ENCODE results near the gene C1orf210. TPM values are rescaled to one million over a fixed set of nuclear protein-coding genes. Genes with fewer than 3 reads are reported as not detected.
A peak's percentile ranks its signal among the peaks of the same experiment; 100 is the strongest.

Gene C1orf210
- total RNA-seq, 1 experiment from 2014 or later, result 7.6 TPM

DNA sequence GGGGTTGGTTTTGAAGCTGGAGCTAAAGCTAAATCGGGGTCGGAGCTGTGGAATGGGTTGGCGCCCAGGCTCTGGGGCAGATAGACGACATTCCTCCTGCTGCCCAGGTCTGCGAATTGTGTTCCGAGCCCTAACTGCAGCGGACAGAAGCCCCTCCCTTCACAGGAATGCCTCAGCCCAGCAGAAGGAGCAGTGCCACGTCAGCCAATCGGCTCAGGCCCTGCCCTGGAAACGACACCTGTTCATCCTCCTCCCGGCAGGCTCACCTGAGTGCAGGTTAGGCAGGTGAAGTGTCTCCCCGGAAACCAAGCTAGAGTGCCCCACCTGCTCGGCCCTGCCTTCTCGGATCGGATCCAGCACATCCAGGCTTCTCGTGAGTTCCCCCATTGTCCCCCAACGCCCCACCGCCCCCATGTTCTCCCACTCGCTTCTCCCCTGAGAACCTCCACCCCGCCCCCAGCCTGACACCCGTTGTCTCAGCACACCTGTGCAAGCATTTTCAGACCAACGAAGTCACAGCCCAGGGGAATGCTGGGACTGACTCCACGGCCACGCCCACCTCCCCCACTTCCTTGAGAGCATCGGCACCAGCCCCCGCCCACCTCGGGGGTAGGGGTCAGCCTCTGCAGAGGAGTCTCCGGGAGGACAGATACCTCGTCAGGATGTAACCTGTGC is 14.8 kb downstream of the C1orf210 start:
- no peaks in the 10 kb centered on the region for H3K79me2 ChIP-seq (ENCODE audit: insufficient read depth, low read length)
- intact Hi-C loops (cut with micrococcal nuclease), result no loop called here
- no peaks in the 10 kb centered on the region for H3K36me3 ChIP-seq (ENCODE audit: control insufficient read depth in 1 of 2, insufficient read depth in 2 of 2, low read length in 2 of 2)
- ChIA-PET RAD21 (ENCODE audit: low non-redundant PET in 1 of 2, low total read pairs in 2 of 2, uncharacterized antibody in 2 of 2, unreplicated experiment in 2 of 2) (interaction anchor here in 1 of 2 experiments (0.5 kb wide), 1 partner anchor 141 kb away, joined by 3 read pairs; no protein-coding TSS in a partner anchor), CTCF (interaction anchor here (1.0 kb wide), 1 partner anchor 15 kb away, joined by 5 read pairs; the partner anchor contains the start of gene C1orf210), POLR2A (no interaction called here)
- peak overlapping the region; percentile 52 for H3K9ac ChIP-seq (ENCODE audit: low read length)
- ATAC-seq, result peak; percentile 94
- H3K4me1 ChIP-seq (ENCODE audit: control insufficient read depth in 1 of 2, insufficient read depth in 2 of 2, low read length in 2 of 2), result peaks cover 15 to 32% of the 10 kb centered on the region in 2 experiments
- peak overlapping the region; percentile 85 for H3K4me2 ChIP-seq (ENCODE audit: low read length)
- H3K27ac ChIP-seq (ENCODE audit: low read depth, low read length), result peak overlapping the region; percentile 44
- no peaks in the 10 kb centered on the region for H4K20me1 ChIP-seq (ENCODE audit: insufficient read depth)
- BruUV-seq (replicated peaks), result no TSS peak
- no peaks in the 10 kb centered on the region for H3K27me3 ChIP-seq (ENCODE audit: insufficient read depth, low read length)
- peaks cover 0 to 2% of the 10 kb centered on the region in 2 experiments; a peak in 1 of 4 replicates for H3K9me3 ChIP-seq (ENCODE audit: control insufficient read depth in 1 of 2, insufficient read depth in 1 of 2, low read depth in 1 of 2, low read length in 2 of 2)
- no peaks in the 10 kb centered on the region for H3K9me2 ChIP-seq (ENCODE audit: insufficient read depth)
- no peak overlapping the region for H2AFZ ChIP-seq (ENCODE audit: low read depth, low read length, poor library complexity, severe bottlenecking)
- H3K4me3 ChIP-seq (replicated peaks in 1 of 2; ENCODE audit: low read depth in 1 of 2, low read length in 2 of 2), result peak overlapping the region; percentile 54 to 61
- DNase-seq (ENCODE audit: low read depth, low spot score), result peak; percentile 65
- TF ChIP-seq, protein P1, sequence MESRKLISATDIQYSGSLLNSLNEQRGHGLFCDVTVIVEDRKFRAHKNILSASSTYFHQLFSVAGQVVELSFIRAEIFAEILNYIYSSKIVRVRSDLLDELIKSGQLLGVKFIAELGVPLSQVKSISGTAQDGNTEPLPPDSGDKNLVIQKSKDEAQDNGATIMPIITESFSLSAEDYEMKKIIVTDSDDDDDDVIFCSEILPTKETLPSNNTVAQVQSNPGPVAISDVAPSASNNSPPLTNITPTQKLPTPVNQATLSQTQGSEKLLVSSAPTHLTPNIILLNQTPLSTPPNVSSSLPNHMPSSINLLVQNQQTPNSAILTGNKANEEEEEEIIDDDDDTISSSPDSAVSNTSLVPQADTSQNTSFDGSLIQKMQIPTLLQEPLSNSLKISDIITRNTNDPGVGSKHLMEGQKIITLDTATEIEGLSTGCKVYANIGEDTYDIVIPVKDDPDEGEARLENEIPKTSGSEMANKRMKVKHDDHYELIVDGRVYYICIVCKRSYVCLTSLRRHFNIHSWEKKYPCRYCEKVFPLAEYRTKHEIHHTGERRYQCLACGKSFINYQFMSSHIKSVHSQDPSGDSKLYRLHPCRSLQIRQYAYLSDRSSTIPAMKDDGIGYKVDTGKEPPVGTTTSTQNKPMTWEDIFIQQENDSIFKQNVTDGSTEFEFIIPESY (IDR thresholded peaks at IDR 0.05; ENCODE audit: extremely low read depth, insufficient replicate concordance, low read length), result no peak
- TF ChIP-seq FOSL1 (IDR thresholded peaks at IDR 0.05; ENCODE audit: low read depth) (no peak), TCF7L2 (IDR thresholded peaks at IDR 0.05; ENCODE audit: borderline replicate concordance, extremely low read depth, insufficient read depth, insufficient read length) (no peak), POLR2AphosphoS5 (IDR thresholded peaks at IDR 0.05; ENCODE audit: low read depth, low read length) (peak; percentile 84)
- TF ChIP-seq, protein P2, sequence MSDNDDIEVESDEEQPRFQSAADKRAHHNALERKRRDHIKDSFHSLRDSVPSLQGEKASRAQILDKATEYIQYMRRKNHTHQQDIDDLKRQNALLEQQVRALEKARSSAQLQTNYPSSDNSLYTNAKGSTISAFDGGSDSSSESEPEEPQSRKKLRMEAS (IDR thresholded peaks at IDR 0.05), result peak; percentile 61; the same call in 1 of the 2 replicates
